ENCODE data around the gene GSS. TPM values are rescaled to one million over a fixed set of nuclear protein-coding genes. Genes with fewer than 3 reads are reported as not detected.

The GSS gene
- total and polyA plus RNA-seq, 4 donors: 20.8 to 38.8 (median 35.4) TPM

DNA sequence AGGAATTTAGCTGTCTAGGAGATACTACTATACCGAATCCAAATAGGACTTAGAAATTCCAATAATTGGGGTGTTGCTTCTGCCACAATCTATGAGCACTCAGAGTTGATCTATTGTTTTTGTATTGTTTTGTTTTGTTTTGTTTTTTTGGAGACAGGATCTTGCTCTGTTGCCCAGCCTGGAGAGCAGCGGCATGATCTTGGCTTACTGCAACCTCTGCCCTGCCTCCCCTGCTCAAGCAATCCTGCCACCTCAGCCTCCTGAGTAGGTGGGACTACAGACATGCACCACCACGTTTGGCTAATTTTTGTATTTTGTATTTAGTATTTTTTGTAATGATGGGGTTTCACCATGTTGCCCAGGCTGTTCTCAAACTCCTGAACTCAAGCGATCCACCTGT lies 71.8 kb downstream of the GSS start:
- WGBS: 89% methylated on average over 4 of the region's 4 CpGs
- Histone ChIP-seq H3K27ac (ENCODE audit: low read depth in 1 of 2, low read length in 2 of 2) (no peak overlapping the region), H3K4me1 (ENCODE audit: control insufficient read depth in 4 of 4, insufficient read depth in 4 of 4, low read length in 3 of 4) (peaks cover 2 to 27% (median 13%) of the 10 kb centered on the region in 4 donors), H3K4me3 (ENCODE audit: low read depth in 1 of 3, low read length in 3 of 3) (no peak overlapping the region), H3K27me3 (ENCODE audit: control insufficient read depth in 4 of 4, insufficient read depth in 4 of 4, low read length in 3 of 4) (no peaks in the 10 kb centered on the region), H3K9ac (ENCODE audit: low read depth in 1 of 2, low read length in 2 of 2) (no peak overlapping the region), H3K9me3 (ENCODE audit: control insufficient read depth in 4 of 4, low read length in 3 of 4) (no peaks in the 10 kb centered on the region), H3K36me3 (ENCODE audit: control insufficient read depth in 4 of 4, insufficient read depth in 3 of 4, low read depth in 1 of 4, low read length in 3 of 4) (peaks cover 2 to 17% (median 15%) of the 10 kb centered on the region in 4 donors)
- DNase-seq (ENCODE audit: low spot score): no peak
- TF ChIP-seq HNF4A (conservative IDR thresholded peaks at IDR 0.05) (no peak), SP1 (IDR thresholded peaks at IDR 0.05) (no peak), HNF4G (IDR thresholded peaks at IDR 0.05) (no peak), YY1 (IDR thresholded peaks at IDR 0.05) (no peak), TAF1 (conservative IDR thresholded peaks at IDR 0.05) (no peak), JUND (IDR thresholded peaks at IDR 0.05) (no peak), RAD21 (IDR thresholded peaks at IDR 0.05) (no peak), GABPA (IDR thresholded peaks at IDR 0.05 in 1 of 2, conservative IDR thresholded peaks at IDR 0.05 in 1 of 2) (no peak)
- TF ChIP-seq, protein P1, sequence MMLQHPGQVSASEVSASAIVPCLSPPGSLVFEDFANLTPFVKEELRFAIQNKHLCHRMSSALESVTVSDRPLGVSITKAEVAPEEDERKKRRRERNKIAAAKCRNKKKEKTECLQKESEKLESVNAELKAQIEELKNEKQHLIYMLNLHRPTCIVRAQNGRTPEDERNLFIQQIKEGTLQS (IDR thresholded peaks at IDR 0.05): no peak
- TF ChIP-seq, protein P2, sequence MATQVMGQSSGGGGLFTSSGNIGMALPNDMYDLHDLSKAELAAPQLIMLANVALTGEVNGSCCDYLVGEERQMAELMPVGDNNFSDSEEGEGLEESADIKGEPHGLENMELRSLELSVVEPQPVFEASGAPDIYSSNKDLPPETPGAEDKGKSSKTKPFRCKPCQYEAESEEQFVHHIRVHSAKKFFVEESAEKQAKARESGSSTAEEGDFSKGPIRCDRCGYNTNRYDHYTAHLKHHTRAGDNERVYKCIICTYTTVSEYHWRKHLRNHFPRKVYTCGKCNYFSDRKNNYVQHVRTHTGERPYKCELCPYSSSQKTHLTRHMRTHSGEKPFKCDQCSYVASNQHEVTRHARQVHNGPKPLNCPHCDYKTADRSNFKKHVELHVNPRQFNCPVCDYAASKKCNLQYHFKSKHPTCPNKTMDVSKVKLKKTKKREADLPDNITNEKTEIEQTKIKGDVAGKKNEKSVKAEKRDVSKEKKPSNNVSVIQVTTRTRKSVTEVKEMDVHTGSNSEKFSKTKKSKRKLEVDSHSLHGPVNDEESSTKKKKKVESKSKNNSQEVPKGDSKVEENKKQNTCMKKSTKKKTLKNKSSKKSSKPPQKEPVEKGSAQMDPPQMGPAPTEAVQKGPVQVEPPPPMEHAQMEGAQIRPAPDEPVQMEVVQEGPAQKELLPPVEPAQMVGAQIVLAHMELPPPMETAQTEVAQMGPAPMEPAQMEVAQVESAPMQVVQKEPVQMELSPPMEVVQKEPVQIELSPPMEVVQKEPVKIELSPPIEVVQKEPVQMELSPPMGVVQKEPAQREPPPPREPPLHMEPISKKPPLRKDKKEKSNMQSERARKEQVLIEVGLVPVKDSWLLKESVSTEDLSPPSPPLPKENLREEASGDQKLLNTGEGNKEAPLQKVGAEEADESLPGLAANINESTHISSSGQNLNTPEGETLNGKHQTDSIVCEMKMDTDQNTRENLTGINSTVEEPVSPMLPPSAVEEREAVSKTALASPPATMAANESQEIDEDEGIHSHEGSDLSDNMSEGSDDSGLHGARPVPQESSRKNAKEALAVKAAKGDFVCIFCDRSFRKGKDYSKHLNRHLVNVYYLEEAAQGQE (IDR thresholded peaks at IDR 0.05): no peak
- TF ChIP-seq, protein P3, sequence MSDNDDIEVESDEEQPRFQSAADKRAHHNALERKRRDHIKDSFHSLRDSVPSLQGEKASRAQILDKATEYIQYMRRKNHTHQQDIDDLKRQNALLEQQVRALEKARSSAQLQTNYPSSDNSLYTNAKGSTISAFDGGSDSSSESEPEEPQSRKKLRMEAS (IDR thresholded peaks at IDR 0.05): no peak
- TF ChIP-seq, protein P4, sequence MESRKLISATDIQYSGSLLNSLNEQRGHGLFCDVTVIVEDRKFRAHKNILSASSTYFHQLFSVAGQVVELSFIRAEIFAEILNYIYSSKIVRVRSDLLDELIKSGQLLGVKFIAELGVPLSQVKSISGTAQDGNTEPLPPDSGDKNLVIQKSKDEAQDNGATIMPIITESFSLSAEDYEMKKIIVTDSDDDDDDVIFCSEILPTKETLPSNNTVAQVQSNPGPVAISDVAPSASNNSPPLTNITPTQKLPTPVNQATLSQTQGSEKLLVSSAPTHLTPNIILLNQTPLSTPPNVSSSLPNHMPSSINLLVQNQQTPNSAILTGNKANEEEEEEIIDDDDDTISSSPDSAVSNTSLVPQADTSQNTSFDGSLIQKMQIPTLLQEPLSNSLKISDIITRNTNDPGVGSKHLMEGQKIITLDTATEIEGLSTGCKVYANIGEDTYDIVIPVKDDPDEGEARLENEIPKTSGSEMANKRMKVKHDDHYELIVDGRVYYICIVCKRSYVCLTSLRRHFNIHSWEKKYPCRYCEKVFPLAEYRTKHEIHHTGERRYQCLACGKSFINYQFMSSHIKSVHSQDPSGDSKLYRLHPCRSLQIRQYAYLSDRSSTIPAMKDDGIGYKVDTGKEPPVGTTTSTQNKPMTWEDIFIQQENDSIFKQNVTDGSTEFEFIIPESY (IDR thresholded peaks at IDR 0.05): no peak

DNA sequence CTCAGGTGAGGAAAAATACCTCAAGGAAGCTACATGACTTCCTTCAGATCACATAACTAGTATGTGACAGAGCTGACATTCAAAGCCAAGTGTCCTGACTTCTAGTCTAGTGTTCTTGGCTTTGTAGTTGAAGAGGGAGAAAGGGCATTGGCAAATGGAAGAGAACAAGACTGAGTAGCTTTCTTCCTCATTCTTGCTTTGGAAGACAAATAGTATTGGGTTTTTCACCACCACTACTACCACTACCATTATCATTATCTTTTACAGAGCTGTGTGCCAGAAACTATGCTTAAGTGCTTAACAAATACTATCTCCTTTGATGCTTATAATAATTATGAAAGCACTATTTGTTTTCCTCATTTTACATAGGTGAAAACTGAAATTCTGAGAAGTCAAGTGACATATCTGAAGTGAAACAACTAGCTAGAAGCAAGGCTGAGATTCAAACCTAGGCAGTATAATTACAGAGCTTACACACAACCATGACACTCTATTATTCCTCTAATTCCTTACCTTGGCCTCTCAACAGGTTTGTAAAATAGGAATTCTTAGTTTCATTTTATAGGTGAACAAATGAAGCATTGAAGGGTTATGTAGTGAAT lies 72.4 kb downstream of the GSS start:
- Histone ChIP-seq H3K9ac (ENCODE audit: low read depth in 1 of 2, low read length in 2 of 2) (no peak overlapping the region), H3K36me3 (ENCODE audit: control insufficient read depth in 4 of 4, insufficient read depth in 3 of 4, low read depth in 1 of 4, low read length in 3 of 4) (peaks cover 2 to 17% (median 15%) of the 10 kb centered on the region in 4 donors), H3K4me1 (ENCODE audit: control insufficient read depth in 4 of 4, insufficient read depth in 4 of 4, low read length in 3 of 4) (peaks cover 2 to 31% (median 15%) of the 10 kb centered on the region in 4 donors), H3K27me3 (ENCODE audit: control insufficient read depth in 4 of 4, insufficient read depth in 4 of 4, low read length in 3 of 4) (no peaks in the 10 kb centered on the region), H3K27ac (ENCODE audit: low read depth in 1 of 2, low read length in 2 of 2) (no peak overlapping the region), H3K9me3 (ENCODE audit: control insufficient read depth in 4 of 4, low read length in 3 of 4) (no peaks in the 10 kb centered on the region), H3K4me3 (ENCODE audit: low read depth in 1 of 3, low read length in 3 of 3) (no peak overlapping the region)
- no peak for DNase-seq (ENCODE audit: low spot score)
- TF ChIP-seq, protein P2 (IDR thresholded peaks at IDR 0.05): no peak
- TF ChIP-seq EGR1 (IDR thresholded peaks at IDR 0.05; ENCODE audit: low read depth in 2 of 2) (no peak), FOXA2 (IDR thresholded peaks at IDR 0.05) (no peak), HNF4G (IDR thresholded peaks at IDR 0.05) (no peak), HNF4A (conservative IDR thresholded peaks at IDR 0.05) (no peak)
